H1 (cell line): Measurements from ENCODE around the gene ZNF318. TPM values are rescaled to one million over a fixed set of nuclear protein-coding genes. Genes with fewer than 3 reads are reported as not detected.
A peak's percentile ranks its signal among the peaks of the same experiment; 100 is the strongest.
"Not testable (repeated sequence)": the region's sequence is repeated elsewhere in the genome, so short reads cannot be mapped to it uniquely, and the experiment has no call there.

Experiments used
- CTCF ChIA-PET: fragments of 300-600 bp; sonication (Branson Sonifier 250); formaldehyde crosslinking; loops from one replicate; lab custom pipeline; 2021; ENCODE audit not compliant: partially characterized antibody; lab: Charles Lee
- POLR2A ChIA-PET: fragments of 300-600 bp; sonication (Branson Sonifier 250); formaldehyde crosslinking; loops from one replicate; lab custom pipeline; 2021; ENCODE audit warnings: inconsistent platforms; ENCODE audit not compliant: partially characterized antibody; lab: Charles Lee
- DNase-seq, 2 experiments: peaks; one replicate each; pipeline versions ENCODE4 v3.0.0 to v3.0.0-alpha.2; 2010 to 2022; ENCODE audit warnings: low spot score in 2 of 2, low read depth in 1 of 2, mixed read lengths in 1 of 2
- FAIRE-seq: peaks from 2 replicates; lab custom pipeline; 2011; peaks lifted over from hg19 to GRCh38; lab: Jason Lieb, UNC
- H2AFZ ChIP-seq: 2 replicates; pipeline ENCODE4 v1.8.1; 2012; ENCODE audit warnings: low read length, inconsistent platforms
- H2AK5ac ChIP-seq: 2 replicates; pipeline ENCODE4 v1.6.1; 2013; ENCODE audit warnings: low read depth, low read length
- H2BK120ac ChIP-seq: replicated peaks from 2 replicates; pipeline ENCODE3; 2013; ENCODE audit warnings: low read depth, low read length, inconsistent platforms
- H2BK12ac ChIP-seq: 2 replicates; pipeline ENCODE4 v1.6.1; 2013; ENCODE audit warnings: low read depth, low read length
- H2BK15ac ChIP-seq: 2 replicates; pipeline ENCODE4 v1.6.1; 2013; ENCODE audit warnings: low read length
- H2BK20ac ChIP-seq: 2 replicates; pipeline ENCODE4 v1.6.1; 2013; ENCODE audit warnings: low read length
- H2BK5ac ChIP-seq: 2 replicates; pipeline ENCODE4 v1.6.1; 2013; ENCODE audit warnings: low read depth, low read length
- H3K14ac ChIP-seq: 2 replicates; pipeline ENCODE4 v1.6.1; 2013; ENCODE audit warnings: inconsistent platforms; ENCODE audit not compliant: insufficient read length
- H3K18ac ChIP-seq: 2 replicates; pipeline ENCODE4 v1.6.1; 2013; ENCODE audit warnings: low read length; ENCODE audit errors: extremely low read depth
- H3K23ac ChIP-seq: 2 replicates; pipeline ENCODE4 v1.6.1; 2013; ENCODE audit warnings: inconsistent platforms; ENCODE audit not compliant: insufficient read length
- H3K23me2 ChIP-seq: 2 replicates; pipeline ENCODE4 v1.6.1; 2013; ENCODE audit warnings: low read depth, low read length
- H3K27ac ChIP-seq: 2 replicates; pipeline ENCODE4 v1.6.1; 2011; ENCODE audit warnings: low read depth, low read length, inconsistent platforms
- H3K27me3 ChIP-seq, 4 experiments: replicated peaks in 1 of 4; 1 replicate in 1 of 4; 2 replicates in 3 of 4; pipeline versions ENCODE4 v1.6.1 to v1.8.1; 2011 to 2013; ENCODE audit warnings: low read length in 3 of 4, mild to moderate bottlenecking in 3 of 4, inconsistent platforms in 2 of 4, mixed read lengths in 2 of 4, moderate library complexity in 1 of 4; ENCODE audit not compliant: control insufficient read depth in 3 of 4, insufficient read depth in 3 of 4; ENCODE audit errors: extremely low read depth in 1 of 4
- H3K36me3 ChIP-seq, 4 experiments: 2 replicates each; pipeline versions ENCODE4 v1.6.1 to v1.8.1; 2011 to 2013; ENCODE audit warnings: mild to moderate bottlenecking in 4 of 4, low read length in 3 of 4, moderate library complexity in 2 of 4, control low read depth in 1 of 4, inconsistent platforms in 1 of 4; ENCODE audit not compliant: insufficient read depth in 4 of 4, control insufficient read depth in 2 of 4
- H3K4ac ChIP-seq: replicated peaks from 2 replicates; pipeline ENCODE3; 2013; ENCODE audit warnings: low read length, low read depth, mixed read lengths, inconsistent platforms; ENCODE audit not compliant: insufficient read length
- H3K4me1 ChIP-seq, 4 experiments: replicated peaks in 1 of 4; 1 replicate in 1 of 4; 2 replicates in 3 of 4; pipeline versions ENCODE4 v1.6.1 to v1.8.1; 2011 to 2013; ENCODE audit warnings: low read length in 3 of 4, inconsistent platforms in 2 of 4, mixed read lengths in 1 of 4; ENCODE audit not compliant: insufficient read depth in 4 of 4, control insufficient read depth in 3 of 4
- H3K4me2 ChIP-seq, 2 experiments: 2 replicates each; pipeline versions ENCODE4 v1.6.1 to v1.8.1; 2011 to 2013; ENCODE audit warnings: low read depth in 2 of 2, low read length in 2 of 2, control low read depth in 1 of 2, inconsistent platforms in 1 of 2, mild to moderate bottlenecking in 1 of 2; ENCODE audit not compliant: insufficient read depth in 1 of 2
- H3K4me3 ChIP-seq, 4 experiments: fragments of 200-600, 300-600 bp in 1 of 4; sonication (generic), shearing (Covaris generic), sonication (Bioruptor Twin) in 1 of 4; 2 replicates each; pipeline versions ENCODE4 v1.5.1 to v1.8.1; 2011 to 2016; ENCODE audit warnings: low read length in 4 of 4, low read depth in 3 of 4, control low read depth in 2 of 4, inconsistent platforms in 2 of 4, mild to moderate bottlenecking in 2 of 4, mixed read lengths in 1 of 4, moderate library complexity in 1 of 4; ENCODE audit not compliant: insufficient read depth in 2 of 4; ENCODE audit errors: extremely low read depth in 1 of 4
- H3K56ac ChIP-seq: replicated peaks from 2 replicates; pipeline ENCODE3; 2013; ENCODE audit warnings: low read depth, mild to moderate bottlenecking, mixed read lengths, low read length, inconsistent platforms; ENCODE audit not compliant: insufficient read length
- H3K79me1 ChIP-seq: 2 replicates; pipeline ENCODE4 v1.6.1; 2013; ENCODE audit warnings: low read depth, low read length, control low read depth
- H3K79me2 ChIP-seq, 2 experiments: 2 replicates each; pipeline versions ENCODE4 v1.6.1 to v1.8.1; 2012 to 2013; ENCODE audit warnings: low read length in 2 of 2, mild to moderate bottlenecking in 2 of 2, inconsistent platforms in 1 of 2; ENCODE audit not compliant: insufficient read depth in 2 of 2, control insufficient read depth in 1 of 2
- H3K9ac ChIP-seq, 4 experiments: replicated peaks in 1 of 4; 1 replicate in 1 of 4; 2 replicates in 3 of 4; pipeline versions ENCODE4 v1.6.1 to v1.8.1; 2011 to 2013; ENCODE audit warnings: low read depth in 3 of 4, low read length in 3 of 4, control low read depth in 2 of 4, mild to moderate bottlenecking in 2 of 4, moderate library complexity in 2 of 4, inconsistent platforms in 1 of 4; ENCODE audit errors: extremely low read depth in 1 of 4
- H3K9me3 ChIP-seq, 2 experiments: 2 replicates each; pipeline versions ENCODE4 v1.6.1 to v1.8.1; 2012 to 2013; ENCODE audit warnings: mild to moderate bottlenecking in 2 of 2, moderate library complexity in 2 of 2, control low read depth in 1 of 2, inconsistent platforms in 1 of 2, low read depth in 1 of 2, low read length in 1 of 2, mixed read lengths in 1 of 2; ENCODE audit not compliant: insufficient read depth in 2 of 2
- H4K20me1 ChIP-seq, 2 experiments: replicated peaks in 1 of 2; 2 replicates each; pipeline versions ENCODE3 to v1.8.1; 2011 to 2013; ENCODE audit warnings: inconsistent platforms in 2 of 2, low read length in 2 of 2, mild to moderate bottlenecking in 1 of 2; ENCODE audit not compliant: insufficient read depth in 2 of 2, control insufficient read depth in 1 of 2
- H4K5ac ChIP-seq: 2 replicates; pipeline ENCODE4 v1.6.1; 2013; ENCODE audit warnings: low read length, low read depth, mixed read lengths, inconsistent platforms; ENCODE audit not compliant: insufficient read length
- H4K8ac ChIP-seq: 2 replicates; pipeline ENCODE4 v1.8.0; 2013; ENCODE audit warnings: mild to moderate bottlenecking, moderate library complexity, low read length, inconsistent platforms; ENCODE audit not compliant: insufficient read depth; ENCODE audit errors: extremely low read depth
- H4K91ac ChIP-seq: replicated peaks from 2 replicates; pipeline ENCODE3; 2013; ENCODE audit warnings: low read length, mixed read lengths, inconsistent platforms; ENCODE audit not compliant: insufficient read length
- WGBS, 2 experiments: shearing (Covaris generic) in 1 of 2; methylation state at CpG; one replicate each; pipeline versions ENCODE4 v1.1.6 to v1.1.7; 2013 to 2015; ENCODE audit warnings: low lambda C conversion rate in 2 of 2, mixed read lengths in 2 of 2, inconsistent platforms in 1 of 2, low coverage in 1 of 2, missing lambda C conversion rate in 1 of 2; ENCODE audit not compliant: insufficient replicate concordance in 2 of 2, insufficient coverage in 1 of 2, insufficient read length in 1 of 2; ENCODE audit errors: extremely low coverage in 1 of 2, missing lambda C conversion rate in 1 of 2; 5-methylcytosine and 5-hydroxymethylcytosine counted together
- polyA plus RNA-seq, 7 experiments: library from polyadenylated mRNA; depleted of rRNA in 3 of 7; stranded (reverse) in 5 of 7; unstranded in 2 of 7; fragments of >200 nt in 5 of 7; fragments of 200-250 nt in 2 of 7; gene quantifications; 1 replicate in 5 of 7; 2 replicates in 1 of 7; 4 replicates in 1 of 7; pipeline versions ENCODE4 v1.2.1 to v1.2.3, GENCODE V29; 2011 to 2013; ENCODE audit warnings: missing spikeins in 2 of 7, mixed read lengths in 2 of 7
- total RNA-seq: library from RNA; stranded (reverse); fragmentation: NEBNext Ultra II Directional; extraction: Animal tissue kit (Norgen Biotek cat#: 25700); gene quantifications from 2 replicates; pipeline ENCODE4 v1.2.1, GENCODE V29; 2021

ZNF318 gene
- total and polyA plus RNA-seq, 2 of the 8 experiments (the other 6 are each of a cell fraction or from before 2014, with no cell fraction given), result 10.2 to 22.1 TPM

- H4K5ac ChIP-seq, result peak overlapping the region; percentile 78
These were observed 645 bp upstream of the ZNF318 start for GRCh38 chr6:43370003-43370580.

More at GRCh38 chr6:43370003-43370580, 645 bp upstream of the ZNF318 start:
- not testable (repeated sequence) for H2BK15ac ChIP-seq, H3K4me1 ChIP-seq, H3K79me1 ChIP-seq, H3K14ac ChIP-seq, H3K27ac ChIP-seq, H3K9me3 ChIP-seq, H3K23ac ChIP-seq, H3K36me3 ChIP-seq, DNase-seq, H4K20me1 ChIP-seq, H3K4ac ChIP-seq, H2BK120ac ChIP-seq, H3K18ac ChIP-seq, H3K56ac ChIP-seq, FAIRE-seq, H2AK5ac ChIP-seq, H2BK12ac ChIP-seq, H3K79me2 ChIP-seq
- peak overlapping the region; percentile 74 to 99 for H3K4me2 ChIP-seq
- 0 out of 2 replicates have a peak overlapping the region, but pooled peaks have one; percentile 61 for H2BK20ac ChIP-seq
- H4K91ac ChIP-seq, result peak overlapping the region; percentile 88
- H3K23me2 ChIP-seq, result peaks cover 11% of the 10 kb centered on the region
- peak overlapping the region in 1 of 4 experiments; percentile 72; a peak in 3 of 7 replicates for H3K9ac ChIP-seq
- CTCF ChIA-PET, result interaction anchor here (0.6 to 2.3 kb wide), 9 partner anchors 12 to 193 kb away, joined by 3 to 8 read pairs (median 3); partner anchors contain the start of gene CRIP3
- peaks cover 2 to 12% (median 8%) of the 10 kb centered on the region in 4 experiments; a peak in 6 of 7 replicates for H3K27me3 ChIP-seq
- H4K8ac ChIP-seq, result peak overlapping the region; percentile 29; the same call in 1 of the 2 replicates
- POLR2A ChIA-PET, result interaction anchor here (0.5 to 1.7 kb wide), 14 partner anchors 8 to 198 kb away, joined by 3 to 5 read pairs (median 4); partner anchors contain the start of gene DNPH1
- WGBS, 2 experiments, result 71% methylated on average over 16 of the region's 16 CpGs; no CpG with 5 or more reads in 1 of the 2 experiments
- peak overlapping the region; percentile 36; the same call in 1 of the 2 replicates for H2AFZ ChIP-seq
- H2BK5ac ChIP-seq, result peak overlapping the region; percentile 39; the same call in 1 of the 2 replicates
- peak overlapping the region; percentile 38 to 86 (median 67) for H3K4me3 ChIP-seq
